Keratinocyte (primary cell): Measurements from ENCODE around the gene HEXD. TPM values are rescaled to one million over a fixed set of nuclear protein-coding genes. Genes with fewer than 3 reads are reported as not detected.

Experiments used
- DNase-seq: peaks from one replicate; pipeline ENCODE4 v3.0.0-alpha.2; 2011; ENCODE audit warnings: low read depth, missing footprints, low spot score
- FAIRE-seq: peaks from 2 replicates; lab custom pipeline; 2011; peaks lifted over from hg19 to GRCh38; lab: Jason Lieb, UNC
- H2AFZ ChIP-seq: 2 replicates; pipeline ENCODE4 v1.6.0; 2012; ENCODE audit warnings: low read length, control low read depth, inconsistent platforms; ENCODE audit not compliant: control insufficient read depth
- H3K27ac ChIP-seq: 2 replicates; pipeline ENCODE4 v1.5.1; 2011; ENCODE audit warnings: low read length; ENCODE audit not compliant: control insufficient read depth, insufficient read depth
- H3K27me3 ChIP-seq: 3 replicates; pipeline ENCODE4 v1.6.0; 2011; ENCODE audit warnings: low read length; ENCODE audit not compliant: control insufficient read depth, insufficient read depth; ENCODE audit errors: extremely low read depth
- H3K36me3 ChIP-seq, 2 experiments: 2 replicates in 1 of 2; 3 replicates in 1 of 2; pipeline ENCODE4 v1.5.1; 2011; ENCODE audit warnings: low read length in 2 of 2, mild to moderate bottlenecking in 1 of 2; ENCODE audit not compliant: control insufficient read depth in 2 of 2, insufficient read depth in 2 of 2; ENCODE audit errors: extremely low read depth in 1 of 2
- H3K4me1 ChIP-seq: 3 replicates; pipeline ENCODE4 v1.5.1; 2011; ENCODE audit warnings: low read length; ENCODE audit not compliant: control insufficient read depth, insufficient read depth; ENCODE audit errors: extremely low read depth
- H3K4me2 ChIP-seq: 3 replicates; pipeline ENCODE4 v1.6.0; 2011; ENCODE audit warnings: low read depth, low read length; ENCODE audit not compliant: control insufficient read depth, insufficient read depth; ENCODE audit errors: extremely low read depth
- H3K4me3 ChIP-seq, 3 experiments: fragments of 200-600 bp in 1 of 3; sonication (generic) in 1 of 3; 2 replicates in 2 of 3; 3 replicates in 1 of 3; pipeline ENCODE4 v1.5.1; 2011 to 2016; ENCODE audit warnings: low read length in 3 of 3, mild to moderate bottlenecking in 3 of 3, control low read depth in 2 of 3, inconsistent platforms in 1 of 3, low read depth in 1 of 3, mixed read lengths in 1 of 3, mixed run types in 1 of 3, moderate library complexity in 1 of 3; ENCODE audit not compliant: control insufficient read depth in 2 of 3, insufficient read depth in 2 of 3; ENCODE audit errors: extremely low read depth in 1 of 3
- H3K79me2 ChIP-seq: 2 replicates; pipeline ENCODE4 v1.6.0; 2012; ENCODE audit warnings: low read length; ENCODE audit not compliant: control insufficient read depth, insufficient read depth
- H3K9ac ChIP-seq: 3 replicates; pipeline ENCODE4 v1.6.0; 2011; ENCODE audit warnings: low read length; ENCODE audit not compliant: control insufficient read depth, insufficient read depth; ENCODE audit errors: extremely low read depth
- H3K9me1 ChIP-seq: 3 replicates; pipeline ENCODE4 v1.6.0; 2011; ENCODE audit warnings: low read length; ENCODE audit not compliant: control insufficient read depth, insufficient read depth; ENCODE audit errors: extremely low read depth
- H3K9me3 ChIP-seq: 2 replicates; pipeline ENCODE4 v1.5.1; 2012; ENCODE audit warnings: low read depth, low read length; ENCODE audit not compliant: control insufficient read depth
- H4K20me1 ChIP-seq: 3 replicates; pipeline ENCODE4 v1.6.0; 2011; ENCODE audit warnings: low read length; ENCODE audit not compliant: control insufficient read depth, insufficient read depth; ENCODE audit errors: extremely low read depth
- EZH2 ChIP-seq: IDR thresholded peaks from one replicate; pipeline ENCODE4 v1.6.1; 2012; ENCODE audit warnings: inconsistent platforms, mild to moderate bottlenecking, low read length, moderate library complexity
- dilution Hi-C: fragments of 300-500 bp; cut with MboI; formaldehyde crosslinking; loops from one replicate; pipeline ENCODE4 v1.7.0; 2020; ENCODE audit warnings: low sequenced_read_pairs; ENCODE audit not compliant: extremely low pct_ligation_motif_present
- polyA plus RNA-seq, 5 experiments: library from polyadenylated mRNA; depleted of rRNA in 3 of 5; stranded (reverse) in 3 of 5; stranded (forward) in 1 of 5; unstranded in 1 of 5; fragments of >200 nt; gene quantifications; 1 replicate in 1 of 5; 2 replicates in 3 of 5; 3 replicates in 1 of 5; pipeline versions ENCODE4 v1.2.1 to v1.2.3, GENCODE V29; 2011 to 2012; ENCODE audit warnings: missing spikeins in 2 of 5, low read depth in 1 of 5, low replicate concordance in 1 of 5
- TF ChIP-seq, protein P1 (sequence below), 3 experiments: IDR thresholded peaks in 1 of 3; conservative IDR thresholded peaks in 1 of 3; optimal IDR thresholded peaks in 1 of 3; 2 replicates in 2 of 3; 3 replicates in 1 of 3; pipeline versions ENCODE3 to v1.5.1; 2011; ENCODE audit warnings: low read length in 3 of 3, mild to moderate bottlenecking in 3 of 3, moderate library complexity in 2 of 3, control low read depth in 1 of 3, inconsistent platforms in 1 of 3; ENCODE audit not compliant: insufficient read depth in 2 of 3; ENCODE audit errors: extremely low read depth in 1 of 3

Gene HEXD
- polyA plus RNA-seq, 1 donor (not counting 4 experiments of a cell fraction or from before 2014, with no cell fraction given) = 5.6 TPM

DNA sequence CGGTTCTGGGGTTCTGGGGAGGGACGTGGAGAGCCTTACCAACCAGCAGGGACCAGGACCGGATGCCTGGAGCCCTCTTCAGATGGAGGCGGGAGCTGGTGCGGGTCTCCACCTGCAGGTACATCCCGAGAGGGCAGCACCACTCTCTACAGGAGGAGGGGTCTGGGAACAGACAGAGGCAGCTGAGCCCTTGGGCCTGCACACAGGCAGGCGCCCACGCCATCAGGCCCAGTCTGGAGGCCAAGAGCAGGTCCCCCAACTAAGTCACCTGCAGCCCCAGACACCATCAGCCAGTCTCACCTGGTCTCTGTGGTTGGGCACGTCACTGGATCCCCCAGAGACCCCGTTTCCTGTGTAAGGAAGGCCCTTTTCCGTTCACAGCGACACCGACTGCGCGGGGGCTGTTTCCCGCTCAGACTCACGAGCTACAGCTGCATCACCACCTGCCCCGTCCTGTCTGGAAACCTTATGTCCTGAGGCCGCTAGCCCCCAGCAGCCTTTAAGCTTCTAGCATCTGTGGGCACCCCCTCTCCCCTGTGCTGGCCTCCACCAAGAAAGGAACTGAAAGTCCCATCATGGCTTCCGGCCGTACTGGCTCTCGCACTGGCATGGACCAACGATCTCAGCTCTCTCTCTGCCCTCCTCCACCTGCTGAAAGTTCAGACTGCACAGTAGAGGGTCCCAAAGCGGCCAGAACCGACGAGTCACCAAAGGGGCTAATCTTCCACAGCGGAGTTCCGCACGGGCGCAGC, 31.2 kb downstream of the HEXD start:
- TF ChIP-seq, protein P1, sequence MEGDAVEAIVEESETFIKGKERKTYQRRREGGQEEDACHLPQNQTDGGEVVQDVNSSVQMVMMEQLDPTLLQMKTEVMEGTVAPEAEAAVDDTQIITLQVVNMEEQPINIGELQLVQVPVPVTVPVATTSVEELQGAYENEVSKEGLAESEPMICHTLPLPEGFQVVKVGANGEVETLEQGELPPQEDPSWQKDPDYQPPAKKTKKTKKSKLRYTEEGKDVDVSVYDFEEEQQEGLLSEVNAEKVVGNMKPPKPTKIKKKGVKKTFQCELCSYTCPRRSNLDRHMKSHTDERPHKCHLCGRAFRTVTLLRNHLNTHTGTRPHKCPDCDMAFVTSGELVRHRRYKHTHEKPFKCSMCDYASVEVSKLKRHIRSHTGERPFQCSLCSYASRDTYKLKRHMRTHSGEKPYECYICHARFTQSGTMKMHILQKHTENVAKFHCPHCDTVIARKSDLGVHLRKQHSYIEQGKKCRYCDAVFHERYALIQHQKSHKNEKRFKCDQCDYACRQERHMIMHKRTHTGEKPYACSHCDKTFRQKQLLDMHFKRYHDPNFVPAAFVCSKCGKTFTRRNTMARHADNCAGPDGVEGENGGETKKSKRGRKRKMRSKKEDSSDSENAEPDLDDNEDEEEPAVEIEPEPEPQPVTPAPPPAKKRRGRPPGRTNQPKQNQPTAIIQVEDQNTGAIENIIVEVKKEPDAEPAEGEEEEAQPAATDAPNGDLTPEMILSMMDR (optimal IDR thresholded peaks at IDR 0.05 in 1 of 3, IDR thresholded peaks at IDR 0.05 in 1 of 3, conservative IDR thresholded peaks at IDR 0.05 in 1 of 3; ENCODE audit: extremely low read depth in 1 of 3, insufficient read depth in 2 of 3, low read length in 3 of 3) = no peak
- no peak for TF ChIP-seq EZH2
- Histone ChIP-seq H3K4me3 (peak overlapping the region in 2 of 3 experiments; percentile 83 to 85), H3K27ac (no peak overlapping the region), H3K9ac (no peak overlapping the region), H3K79me2 (peaks cover 12% of the 10 kb centered on the region), H3K27me3 (no peaks in the 10 kb centered on the region), H4K20me1 (no peaks in the 10 kb centered on the region), H2AFZ (no peak overlapping the region), H3K4me1 (peaks cover 16% of the 10 kb centered on the region), H3K9me1 (no peaks in the 10 kb centered on the region), H3K9me3 (no peaks in the 10 kb centered on the region), H3K36me3 (peaks cover 2 to 5% of the 10 kb centered on the region in 2 experiments), H3K4me2 (peak overlapping the region; percentile 82)
- dilution Hi-C loops = no loop called here
- FAIRE-seq (no peak), DNase-seq (no peak)

DNA sequence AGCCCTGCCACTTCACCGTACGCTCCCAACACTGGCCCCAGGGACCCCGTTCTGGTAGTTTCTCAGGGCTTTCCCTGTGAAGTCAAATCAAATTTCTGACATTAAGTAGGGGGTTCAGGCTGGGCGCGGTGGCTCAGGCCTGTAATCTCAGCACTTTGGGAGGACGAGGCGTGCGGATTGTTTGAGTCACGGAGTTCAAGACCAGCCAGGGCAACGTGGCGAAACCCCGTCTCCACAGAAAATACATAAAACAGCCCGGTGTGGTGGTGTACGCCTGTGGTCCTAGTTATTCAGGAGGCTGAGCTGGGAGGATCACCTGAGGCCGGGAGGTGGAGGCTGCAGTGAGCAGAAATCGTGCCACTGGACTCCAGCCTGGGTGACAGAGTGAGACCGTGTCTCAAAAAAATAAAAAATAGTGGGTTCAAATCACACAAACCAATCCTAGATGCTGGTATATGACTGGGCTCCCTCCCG, 31.8 kb downstream of the HEXD start:
- Histone ChIP-seq H3K36me3 (peaks cover 0 to 5% of the 10 kb centered on the region in 2 experiments), H3K79me2 (peaks cover 12% of the 10 kb centered on the region), H3K27ac (peak overlapping the region; percentile 26), H3K9me3 (no peaks in the 10 kb centered on the region), H2AFZ (peak overlapping the region; percentile 85), H3K27me3 (no peaks in the 10 kb centered on the region), H3K4me2 (peak overlapping the region; percentile 82), H4K20me1 (no peaks in the 10 kb centered on the region), H3K9ac (peak overlapping the region; percentile 81), H3K4me1 (peaks cover 16% of the 10 kb centered on the region), H3K4me3 (peak overlapping the region; percentile 83 to 85 (median 84)), H3K9me1 (no peaks in the 10 kb centered on the region)
- DNase-seq (no peak), FAIRE-seq (no peak)
- dilution Hi-C loops = no loop called here
- no peak for TF ChIP-seq EZH2
- TF ChIP-seq, protein P1 (optimal IDR thresholded peaks at IDR 0.05 in 1 of 3, IDR thresholded peaks at IDR 0.05 in 1 of 3, conservative IDR thresholded peaks at IDR 0.05 in 1 of 3; ENCODE audit: extremely low read depth in 1 of 3, insufficient read depth in 2 of 3, low read length in 3 of 3) = no peak
